ENCODE results near the gene SLC38A5.

SLC38A5 gene

GRCh38 chrX:48480583-48480982 lies 10.5 kb upstream of the SLC38A5 start:
- Histone ChIP-seq H3K4me1 (ENCODE audit: insufficient read depth, low read length, poor library complexity, severe bottlenecking) (peaks cover 7% of the 10 kb centered on the region), H3K4me2 (ENCODE audit: low read depth, low read length, poor library complexity, severe bottlenecking) (no peak overlapping the region), H3K9me2 (replicated peaks; ENCODE audit: low read depth, low read length) (no peaks in the 10 kb centered on the region), H3K79me2 (ENCODE audit: insufficient read depth, low read length) (peaks cover 33% of the 10 kb centered on the region), H4K20me1 (ENCODE audit: insufficient read depth, low read length, poor library complexity, severe bottlenecking) (no peaks in the 10 kb centered on the region), H2AFZ (ENCODE audit: low read length) (no peak overlapping the region), H3K9me3 (ENCODE audit: insufficient read depth, low read depth, low read length) (no peaks in the 10 kb centered on the region), H3K27me3 (ENCODE audit: insufficient read depth, low read length, poor library complexity, severe bottlenecking) (no peaks in the 10 kb centered on the region), H3K36me3 (ENCODE audit: insufficient read depth, low read length) (peaks cover 19% of the 10 kb centered on the region; the same call in 1 of the 2 replicates), H3F3A (ENCODE audit: low read depth) (no peaks in the 10 kb centered on the region), H3K9ac (ENCODE audit: low read depth, low read length, poor library complexity, severe bottlenecking) (no peak overlapping the region), H3K4me3 (ENCODE audit: low read length, poor library complexity, severe bottlenecking) (no peak overlapping the region)
- no peak for TF ChIP-seq EZH2phosphoT487 (IDR thresholded peaks at IDR 0.05; ENCODE audit: borderline replicate concordance)
- no peak for TF ChIP-seq CTCF (conservative IDR thresholded peaks at IDR 0.05; ENCODE audit: low read length)

- H3K79me2 ChIP-seq (ENCODE audit: insufficient read depth, low read length) = peaks cover 33% of the 10 kb centered on the region
- no peak overlapping the region for H3K9ac ChIP-seq (ENCODE audit: low read depth, low read length, poor library complexity, severe bottlenecking)
- no peaks in the 10 kb centered on the region for H4K20me1 ChIP-seq (ENCODE audit: insufficient read depth, low read length, poor library complexity, severe bottlenecking)
- H3F3A ChIP-seq (ENCODE audit: low read depth) = no peaks in the 10 kb centered on the region
- H3K4me3 ChIP-seq (ENCODE audit: low read length, poor library complexity, severe bottlenecking) = no peak overlapping the region
- no peak overlapping the region for H2AFZ ChIP-seq (ENCODE audit: low read length)
- H3K9me2 ChIP-seq (replicated peaks; ENCODE audit: low read depth, low read length) = no peaks in the 10 kb centered on the region
- H3K27me3 ChIP-seq (ENCODE audit: insufficient read depth, low read length, poor library complexity, severe bottlenecking) = no peaks in the 10 kb centered on the region
- no peaks in the 10 kb centered on the region for H3K9me3 ChIP-seq (ENCODE audit: insufficient read depth, low read depth, low read length)
- TF ChIP-seq EZH2phosphoT487 (IDR thresholded peaks at IDR 0.05; ENCODE audit: borderline replicate concordance) = no peak
- TF ChIP-seq CTCF (conservative IDR thresholded peaks at IDR 0.05; ENCODE audit: low read length) = no peak
- H3K4me2 ChIP-seq (ENCODE audit: low read depth, low read length, poor library complexity, severe bottlenecking) = no peak overlapping the region
- H3K4me1 ChIP-seq (ENCODE audit: insufficient read depth, low read length, poor library complexity, severe bottlenecking) = peaks cover 7% of the 10 kb centered on the region
- peaks cover 19% of the 10 kb centered on the region; the same call in 1 of the 2 replicates for H3K36me3 ChIP-seq (ENCODE audit: insufficient read depth, low read length)
Observed at GRCh38 chrX:48480142-48480541, 10.1 kb upstream of the SLC38A5 start.

- peaks cover 39% of the 10 kb centered on the region for H3K79me2 ChIP-seq (ENCODE audit: insufficient read depth, low read length)
- no peaks in the 10 kb centered on the region for H3F3A ChIP-seq (ENCODE audit: low read depth)
- no peaks in the 10 kb centered on the region for H4K20me1 ChIP-seq (ENCODE audit: insufficient read depth, low read length, poor library complexity, severe bottlenecking)
- no peaks in the 10 kb centered on the region for H3K9me3 ChIP-seq (ENCODE audit: insufficient read depth, low read depth, low read length)
- H3K4me2 ChIP-seq (ENCODE audit: low read depth, low read length, poor library complexity, severe bottlenecking) = peak overlapping the region; percentile 78
- no peaks in the 10 kb centered on the region for H3K9me2 ChIP-seq (replicated peaks; ENCODE audit: low read depth, low read length)
- no peak overlapping the region for H3K9ac ChIP-seq (ENCODE audit: low read depth, low read length, poor library complexity, severe bottlenecking)
- H3K36me3 ChIP-seq (ENCODE audit: insufficient read depth, low read length) = peaks cover 18% of the 10 kb centered on the region; the same call in 1 of the 2 replicates
- peaks cover 11% of the 10 kb centered on the region for H3K4me1 ChIP-seq (ENCODE audit: insufficient read depth, low read length, poor library complexity, severe bottlenecking)
- H2AFZ ChIP-seq (ENCODE audit: low read length) = no peak overlapping the region
- H3K27me3 ChIP-seq (ENCODE audit: insufficient read depth, low read length, poor library complexity, severe bottlenecking) = no peaks in the 10 kb centered on the region
- no peak overlapping the region for H3K4me3 ChIP-seq (ENCODE audit: low read length, poor library complexity, severe bottlenecking)
- no peak for TF ChIP-seq EZH2phosphoT487 (IDR thresholded peaks at IDR 0.05; ENCODE audit: borderline replicate concordance)
- TF ChIP-seq CTCF (conservative IDR thresholded peaks at IDR 0.05; ENCODE audit: low read length) = no peak
Observed at GRCh38 chrX:48478806-48479205, 8.7 kb upstream of the SLC38A5 start.
